IMR-90 (cell line): ENCODE data around the gene PPP1R37. TPM values are rescaled to one million over a fixed set of nuclear protein-coding genes. Genes with fewer than 3 reads are reported as not detected.

Experiments
- ATAC-seq: fragments of 200-7000 bp; cut with Tn5 transposase; 2 replicates; pipeline ENCODE4 v1.9.1; 2020; ENCODE audit warnings: low read depth, mild to moderate bottlenecking, moderate library complexity
- BruUV-seq: library from RNA; stranded (reverse); fragments of 400-500 nt; replicated peaks from 2 replicates; lab custom pipeline; 2021; lab: Mats Ljungman, UMichigan
- CTCF ChIA-PET: fragments of 300-600 bp; formaldehyde crosslinking; extraction: SDS; loops from one replicate; lab custom pipeline; 2021; ENCODE audit warnings: antibody characterized with exemption; lab: Yijun Ruan, JAX
- POLR2A ChIA-PET: fragments of 300-600 bp; sonication (Branson Sonifier 250); formaldehyde crosslinking; loops from one replicate; lab custom pipeline; 2022; ENCODE audit warnings: antibody characterized with exemption; ENCODE audit not compliant: unreplicated experiment; lab: Charles Lee
- DNase-seq: peaks from one replicate; pipeline ENCODE4 v3.0.0; 2013
- H2AFZ ChIP-seq: replicated peaks from 2 replicates; pipeline ENCODE3; 2013; ENCODE audit warnings: low read length, mild to moderate bottlenecking; ENCODE audit not compliant: poor library complexity
- H2AK5ac ChIP-seq: 2 replicates; pipeline ENCODE4 v1.6.1; 2013; ENCODE audit warnings: low read depth, low read length, inconsistent platforms
- H2AK9ac ChIP-seq: replicated peaks from 2 replicates; pipeline ENCODE3; 2013; ENCODE audit warnings: mild to moderate bottlenecking, low read depth, low read length, moderate library complexity; ENCODE audit not compliant: poor library complexity
- H2BK120ac ChIP-seq: 2 replicates; pipeline ENCODE4 v1.6.1; 2013; ENCODE audit warnings: low read depth, low read length, inconsistent platforms
- H2BK15ac ChIP-seq: 3 replicates; pipeline ENCODE4 v1.6.1; 2013; ENCODE audit warnings: low read depth, low read length, inconsistent platforms
- H2BK20ac ChIP-seq: 2 replicates; pipeline ENCODE4 v1.6.1; 2013; ENCODE audit warnings: low read depth, mild to moderate bottlenecking, inconsistent platforms, low read length, moderate library complexity
- H2BK5ac ChIP-seq: 2 replicates; pipeline ENCODE4 v1.6.1; 2013; ENCODE audit warnings: mild to moderate bottlenecking, low read depth, low read length, inconsistent platforms; ENCODE audit not compliant: poor library complexity, severe bottlenecking
- H3K14ac ChIP-seq: replicated peaks from 2 replicates; pipeline ENCODE4 v1.6.1; 2013; ENCODE audit warnings: low read depth, low read length, inconsistent platforms
- H3K18ac ChIP-seq: 2 replicates; pipeline ENCODE4 v1.6.1; 2013; ENCODE audit warnings: low read depth, low read length, control low read depth
- H3K23ac ChIP-seq: 2 replicates; pipeline ENCODE4 v1.6.1; 2013; ENCODE audit warnings: low read depth, low read length, inconsistent platforms
- H3K27ac ChIP-seq: 2 replicates; pipeline ENCODE4 v1.5.1; 2013; ENCODE audit warnings: mild to moderate bottlenecking, control low read depth, low read length; ENCODE audit not compliant: insufficient read depth
- H3K27me3 ChIP-seq: 2 replicates; pipeline ENCODE4 v1.6.1; 2013; ENCODE audit warnings: low read length; ENCODE audit not compliant: control insufficient read depth, insufficient read depth
- H3K36me3 ChIP-seq: 2 replicates; pipeline ENCODE4 v1.6.1; 2013; ENCODE audit warnings: low read length, mixed read lengths; ENCODE audit not compliant: control insufficient read depth, insufficient read depth
- H3K4ac ChIP-seq: 2 replicates; pipeline ENCODE4 v1.6.1; 2013; ENCODE audit warnings: low read depth, low read length, inconsistent platforms
- H3K4me1 ChIP-seq: 2 replicates; pipeline ENCODE4 v1.6.1; 2013; ENCODE audit warnings: low read length, mixed read lengths; ENCODE audit not compliant: control insufficient read depth, insufficient read depth
- H3K4me2 ChIP-seq: 2 replicates; pipeline ENCODE4 v1.6.1; 2013; ENCODE audit warnings: low read depth, mild to moderate bottlenecking, control low read depth, low read length, moderate library complexity
- H3K4me3 ChIP-seq: 2 replicates; pipeline ENCODE4 v1.5.1; 2013; ENCODE audit warnings: low read depth, mild to moderate bottlenecking, control low read depth, low read length, moderate library complexity; ENCODE audit not compliant: insufficient read depth
- H3K56ac ChIP-seq: 2 replicates; pipeline ENCODE4 v1.6.1; 2013; ENCODE audit warnings: low read length, inconsistent platforms; ENCODE audit not compliant: insufficient read depth; ENCODE audit errors: extremely low read depth
- H3K79me1 ChIP-seq, 2 experiments: 2 replicates each; pipeline ENCODE4 v1.6.1; 2013; ENCODE audit warnings: low read length in 2 of 2, inconsistent platforms in 1 of 2, low read depth in 1 of 2
- H3K9ac ChIP-seq: 2 replicates; pipeline ENCODE4 v1.6.1; 2013; ENCODE audit warnings: low read depth, low read length, control low read depth
- H3K9me1 ChIP-seq: 2 replicates; pipeline ENCODE4 v1.6.1; 2013; ENCODE audit warnings: low read length, inconsistent platforms; ENCODE audit not compliant: insufficient read depth
- H3K9me3 ChIP-seq: 2 replicates; pipeline ENCODE4 v1.6.1; 2013; ENCODE audit warnings: low read length; ENCODE audit not compliant: control insufficient read depth, insufficient read depth
- H4K20me1 ChIP-seq: 2 replicates; pipeline ENCODE4 v1.6.1; 2013; ENCODE audit warnings: low read length, inconsistent platforms; ENCODE audit not compliant: insufficient read depth
- H4K5ac ChIP-seq: 2 replicates; pipeline ENCODE4 v1.6.1; 2013; ENCODE audit warnings: mild to moderate bottlenecking, low read depth, low read length, control low read depth
- H4K8ac ChIP-seq, 2 experiments: 2 replicates each; pipeline ENCODE4 v1.6.1; 2013; ENCODE audit warnings: low read depth in 2 of 2, low read length in 2 of 2, control low read depth in 1 of 2, inconsistent platforms in 1 of 2
- H4K91ac ChIP-seq: 2 replicates; pipeline ENCODE4 v1.6.1; 2013; ENCODE audit warnings: low read depth, low read length, inconsistent platforms; ENCODE audit not compliant: insufficient read depth
- BHLHE40 ChIP-seq: fragments of 150-350 bp; IDR thresholded peaks from 2 replicates; pipeline ENCODE4 v1.6.1; 2016; ENCODE audit warnings: mild to moderate bottlenecking, low read depth, low read length
- CEBPB ChIP-seq: IDR thresholded peaks from 2 replicates; pipeline ENCODE4 v1.6.1; 2012; ENCODE audit warnings: low read depth, low read length, improper control_type of control experiment
- FOS ChIP-seq: fragments of 150-350 bp; IDR thresholded peaks from 2 replicates; pipeline ENCODE4 v1.6.1; 2016; ENCODE audit warnings: low read depth, low read length
- MAFK ChIP-seq: IDR thresholded peaks from 2 replicates; pipeline ENCODE4 v1.6.1; 2012; ENCODE audit warnings: low read depth, low read length, improper control_type of control experiment
- MAZ ChIP-seq: IDR thresholded peaks from 2 replicates; pipeline ENCODE4 v1.6.1; 2012; ENCODE audit warnings: low read depth, mild to moderate bottlenecking, low read length, improper control_type of control experiment, moderate library complexity, borderline replicate concordance
- NFE2L2 ChIP-seq: fragments of 150-350 bp; IDR thresholded peaks from 2 replicates; pipeline ENCODE4 v1.6.1; 2016; ENCODE audit warnings: low read depth, mild to moderate bottlenecking, low read length
- POLR2A ChIP-seq: IDR thresholded peaks from 2 replicates; pipeline ENCODE4 v1.6.1; 2012; ENCODE audit warnings: mild to moderate bottlenecking, low read depth, low read length
- RAD21 ChIP-seq: IDR thresholded peaks from 2 replicates; pipeline ENCODE4 v1.6.1; 2012; ENCODE audit warnings: low read length, improper control_type of control experiment
- SMC3 ChIP-seq: fragments of 150-350 bp; IDR thresholded peaks from 2 replicates; pipeline ENCODE4 v1.6.1; 2016; ENCODE audit warnings: low read depth, mild to moderate bottlenecking, antibody characterized with exemption, low read length, moderate library complexity
- WGBS, 2 experiments: methylation state at CpG; one replicate each; pipeline versions ENCODE4 v1.1.5 to v1.1.7; 2013; ENCODE audit warnings: missing lambda C conversion rate in 2 of 2; ENCODE audit not compliant: insufficient read length in 1 of 2; ENCODE audit errors: extremely low coverage in 2 of 2; 5-methylcytosine and 5-hydroxymethylcytosine counted together
- dilution Hi-C: fragments of 300-500 bp; cut with HindIII; formaldehyde crosslinking; loops from one replicate; pipeline ENCODE4 v1.14.3; 2018; ENCODE audit warnings: low sequenced_read_pairs; ENCODE audit not compliant: unreplicated experiment
- in situ Hi-C: fragments of 300-500 bp; cut with MboI; formaldehyde crosslinking; loops from 3 replicates; pipeline ENCODE4 v1.14.3; 2019; ENCODE audit warnings: low sequenced_read_pairs, inconsistent platforms, mixed read lengths
- intact Hi-C: fragments of 100-400 bp; cut with micrococcal nuclease; formaldehyde crosslinking; loops from 2 replicates; pipeline ENCODE4 v1.10.0; 2022
- polyA plus RNA-seq, 3 experiments: library from polyadenylated mRNA; depleted of rRNA; stranded (reverse); fragments of >200 nt; gene quantifications; 2 replicates each; pipeline ENCODE4 v1.2.3, GENCODE V29; 2012; ENCODE audit warnings: low replicate concordance in 1 of 3
- total RNA-seq: library from RNA; depleted of rRNA; stranded (reverse); fragments of >200 nt; gene quantifications from 2 replicates; pipeline ENCODE4 v1.2.3, GENCODE V29; 2012
- TF ChIP-seq, protein P1 (sequence below): fragments of 150-350 bp; IDR thresholded peaks from 2 replicates; pipeline ENCODE4 v1.6.1; 2016; ENCODE audit warnings: low read depth, mild to moderate bottlenecking, low read length, moderate library complexity, borderline replicate concordance
- TF ChIP-seq, protein P2 (sequence below): conservative IDR thresholded peaks from 2 replicates; pipeline ENCODE4 v1.5.1; 2012; ENCODE audit warnings: mild to moderate bottlenecking, low read depth, low read length, improper control_type of control experiment

PPP1R37 gene
- total and polyA plus RNA-seq, 2 of the 4 experiments (the other 2 are of a cell fraction): 13.1 to 18.5 TPM

DNA sequence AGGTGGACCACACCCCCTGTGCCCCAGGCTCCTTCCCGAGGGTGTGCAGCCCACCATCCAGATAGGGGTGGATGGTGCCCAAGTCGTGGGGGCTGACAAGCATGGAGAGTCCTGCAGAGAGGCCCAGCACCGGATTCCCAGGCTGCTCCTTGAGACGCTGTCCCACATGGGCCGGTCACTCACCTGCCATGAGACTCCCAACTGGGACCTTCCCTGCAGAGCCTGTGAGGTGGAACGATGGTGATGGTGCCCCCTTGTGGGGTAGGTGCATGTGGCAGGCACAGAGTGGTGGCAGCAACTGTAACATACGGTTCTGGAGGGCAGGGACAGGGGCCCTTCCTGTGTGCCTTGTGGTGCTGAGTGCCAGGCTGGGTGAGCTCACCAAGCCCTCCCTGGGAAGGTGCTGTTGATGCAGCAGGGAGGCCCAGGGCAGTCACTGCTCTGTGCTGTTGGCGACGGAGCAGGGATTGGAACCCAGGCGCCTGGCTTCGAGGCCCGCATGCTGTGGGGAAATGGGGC lies 33.1 kb downstream of the PPP1R37 start:
- Histone ChIP-seq H3K79me1 (peaks cover 40 to 84% of the 10 kb centered on the region in 2 experiments), H2BK15ac (no peak overlapping the region), H4K5ac (no peak overlapping the region), H4K20me1 (peaks cover 82% of the 10 kb centered on the region), H4K91ac (no peak overlapping the region), H2AK5ac (no peak overlapping the region; the same call in 1 of the 2 replicates), H3K9me1 (peaks cover 3% of the 10 kb centered on the region; the same call in 1 of the 2 replicates), H3K23ac (no peak overlapping the region), H3K9ac (no peak overlapping the region), H3K36me3 (peaks cover 3% of the 10 kb centered on the region; the same call in 1 of the 2 replicates), H3K4me1 (no peaks in the 10 kb centered on the region), H3K27me3 (no peaks in the 10 kb centered on the region), H3K4ac (no peak overlapping the region), H2AK9ac (peak overlapping the region; percentile 94), H3K9me3 (no peaks in the 10 kb centered on the region), H3K27ac (no peak overlapping the region), H2BK20ac (no peak overlapping the region), H3K56ac (no peak overlapping the region), H2AFZ (peak overlapping the region; percentile 13), H3K4me2 (no peak overlapping the region), H2BK120ac (no peak overlapping the region), H3K4me3 (no peak overlapping the region), H4K8ac (no peak overlapping the region), H3K18ac (no peak overlapping the region), H3K14ac (no peak overlapping the region), H2BK5ac (no peak overlapping the region)
- ChIA-PET POLR2A (no interaction called here), CTCF (interaction anchor here (0.6 to 1.0 kb wide), 2 partner anchors 34 to 75 kb away, joined by 3 to 4 read pairs; no protein-coding TSS in a partner anchor)
- BruUV-seq: no TSS peak
- in situ Hi-C loops: no loop called here
- WGBS, 2 experiments: 34% methylated on average over 3 of the region's 12 CpGs; no CpG with 5 or more reads in 1 of the 2 experiments
- intact Hi-C loops: loop anchor here (5.0 kb wide), 1 partner anchor 34 kb away; the partner anchor contains the start of gene PPP1R37
- TF ChIP-seq SMC3: peak; percentile 83
- no peak for TF ChIP-seq NFE2L2
- TF ChIP-seq, protein P1, sequence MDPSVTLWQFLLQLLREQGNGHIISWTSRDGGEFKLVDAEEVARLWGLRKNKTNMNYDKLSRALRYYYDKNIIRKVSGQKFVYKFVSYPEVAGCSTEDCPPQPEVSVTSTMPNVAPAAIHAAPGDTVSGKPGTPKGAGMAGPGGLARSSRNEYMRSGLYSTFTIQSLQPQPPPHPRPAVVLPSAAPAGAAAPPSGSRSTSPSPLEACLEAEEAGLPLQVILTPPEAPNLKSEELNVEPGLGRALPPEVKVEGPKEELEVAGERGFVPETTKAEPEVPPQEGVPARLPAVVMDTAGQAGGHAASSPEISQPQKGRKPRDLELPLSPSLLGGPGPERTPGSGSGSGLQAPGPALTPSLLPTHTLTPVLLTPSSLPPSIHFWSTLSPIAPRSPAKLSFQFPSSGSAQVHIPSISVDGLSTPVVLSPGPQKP: no peak
- TF ChIP-seq CEBPB: no peak
- peak; percentile 74 for TF ChIP-seq RAD21
- TF ChIP-seq, protein P2, sequence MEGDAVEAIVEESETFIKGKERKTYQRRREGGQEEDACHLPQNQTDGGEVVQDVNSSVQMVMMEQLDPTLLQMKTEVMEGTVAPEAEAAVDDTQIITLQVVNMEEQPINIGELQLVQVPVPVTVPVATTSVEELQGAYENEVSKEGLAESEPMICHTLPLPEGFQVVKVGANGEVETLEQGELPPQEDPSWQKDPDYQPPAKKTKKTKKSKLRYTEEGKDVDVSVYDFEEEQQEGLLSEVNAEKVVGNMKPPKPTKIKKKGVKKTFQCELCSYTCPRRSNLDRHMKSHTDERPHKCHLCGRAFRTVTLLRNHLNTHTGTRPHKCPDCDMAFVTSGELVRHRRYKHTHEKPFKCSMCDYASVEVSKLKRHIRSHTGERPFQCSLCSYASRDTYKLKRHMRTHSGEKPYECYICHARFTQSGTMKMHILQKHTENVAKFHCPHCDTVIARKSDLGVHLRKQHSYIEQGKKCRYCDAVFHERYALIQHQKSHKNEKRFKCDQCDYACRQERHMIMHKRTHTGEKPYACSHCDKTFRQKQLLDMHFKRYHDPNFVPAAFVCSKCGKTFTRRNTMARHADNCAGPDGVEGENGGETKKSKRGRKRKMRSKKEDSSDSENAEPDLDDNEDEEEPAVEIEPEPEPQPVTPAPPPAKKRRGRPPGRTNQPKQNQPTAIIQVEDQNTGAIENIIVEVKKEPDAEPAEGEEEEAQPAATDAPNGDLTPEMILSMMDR: peak; percentile 66
- no peak for TF ChIP-seq MAZ
- TF ChIP-seq MAFK: no peak
- no peak for TF ChIP-seq FOS
- no peak for TF ChIP-seq BHLHE40
- no peak for TF ChIP-seq POLR2A
- dilution Hi-C loops: no loop called here
- DNase-seq (peak; percentile 49), ATAC-seq (peak; percentile 94)
